NCI-H2107 treated with DMSO at 0.1 percent for 48 hours (cell line): Measurements from ENCODE around the gene EBF3.

Experiments
- DNase-seq: peaks from one replicate; lab custom pipeline; 2025; ENCODE audit not compliant: unreplicated experiment; lab: John Stamatoyannopoulos, UW

EBF3 gene

DNA sequence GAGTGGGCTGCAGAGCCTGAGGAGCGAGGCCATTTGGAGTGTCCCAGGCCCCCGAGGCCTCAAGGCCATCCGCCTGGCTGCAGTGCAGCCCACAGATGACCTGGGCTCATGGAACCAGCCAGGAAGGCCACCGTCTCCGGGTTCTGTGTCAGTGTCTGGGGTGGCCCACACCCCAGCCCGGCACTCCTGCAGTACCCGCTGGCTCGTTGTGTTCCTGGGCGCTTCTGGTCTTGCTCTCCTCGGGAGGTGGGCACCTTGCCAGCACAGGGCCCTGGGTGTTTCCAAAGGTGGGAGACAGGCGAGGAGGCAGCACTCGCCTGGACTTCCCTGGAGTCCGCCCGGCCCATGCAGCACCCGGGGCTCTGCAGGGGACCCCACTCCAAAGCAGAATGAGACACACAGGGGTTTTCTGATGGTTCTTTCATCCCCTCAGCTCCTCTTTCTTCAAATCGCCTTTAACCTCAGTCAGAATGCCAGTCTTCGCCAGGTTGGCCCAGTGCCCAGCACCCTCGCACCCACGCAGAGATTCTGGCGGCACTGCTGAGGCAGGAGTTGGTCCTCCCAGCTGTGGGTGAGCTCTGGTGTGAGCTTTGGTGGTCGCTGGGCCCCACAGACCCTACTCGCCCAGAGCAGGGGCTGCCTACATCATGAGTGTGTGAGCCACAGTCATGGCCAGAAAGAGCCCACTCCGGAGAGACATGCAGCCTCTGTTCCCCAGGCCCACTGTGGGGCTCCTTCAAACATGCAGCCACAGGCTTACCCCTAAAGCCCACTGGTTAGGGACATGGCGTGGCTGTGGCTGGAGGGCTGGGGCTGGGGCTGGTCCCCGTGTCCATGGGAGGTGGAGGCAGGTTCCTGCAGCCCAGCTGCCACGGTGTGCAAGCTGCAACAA, 155.7 kb downstream of the EBF3 start:
- DNase-seq: no peak

DNA sequence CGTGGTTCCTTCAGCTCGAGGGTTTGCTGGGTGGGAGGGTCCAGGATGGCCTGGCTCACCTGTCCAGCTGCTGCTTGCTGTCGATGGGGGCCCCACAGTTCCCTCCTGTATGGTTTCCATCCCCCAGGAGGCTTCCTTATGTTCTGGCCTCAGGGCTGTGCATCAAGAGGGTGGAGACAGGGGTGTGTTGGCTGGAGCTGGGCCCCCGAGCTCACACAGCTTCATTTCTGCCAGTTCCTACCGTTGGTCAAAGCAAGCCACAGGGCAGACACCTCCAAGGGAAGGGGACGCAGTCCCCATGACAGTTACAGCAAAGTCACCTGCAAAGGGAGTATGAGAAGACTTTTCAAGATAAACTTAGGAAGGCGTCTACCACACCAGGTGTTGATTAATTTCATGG, 156.9 kb downstream of the EBF3 start:
- no peak for DNase-seq

DNA sequence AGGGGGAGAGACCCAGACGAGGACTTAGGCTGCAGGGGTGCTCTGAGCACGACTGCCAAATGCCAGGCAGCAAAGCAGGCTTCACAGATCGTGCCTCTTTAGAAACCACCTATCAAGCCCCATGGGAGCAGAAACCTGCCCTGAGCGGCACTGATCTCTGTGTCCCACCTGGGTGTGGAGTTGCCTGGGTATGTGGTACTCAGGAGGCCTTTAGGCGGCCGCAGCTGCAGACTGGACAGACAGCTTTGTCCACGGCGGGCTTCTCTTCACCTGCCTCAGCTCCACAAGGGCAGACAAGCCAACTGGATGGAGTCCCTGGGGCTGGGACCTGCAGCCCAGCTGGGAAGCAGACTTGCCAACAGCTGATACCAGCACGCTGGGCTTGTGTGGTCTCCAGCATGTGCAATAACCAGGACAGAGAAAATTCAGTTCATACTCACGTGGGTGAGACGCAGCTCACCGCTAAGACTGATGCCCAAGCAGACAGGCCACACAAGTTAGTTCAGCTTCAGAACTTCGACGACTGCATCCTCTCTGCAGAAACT, 163.2 kb downstream of the EBF3 start:
- DNase-seq: no peak

DNA sequence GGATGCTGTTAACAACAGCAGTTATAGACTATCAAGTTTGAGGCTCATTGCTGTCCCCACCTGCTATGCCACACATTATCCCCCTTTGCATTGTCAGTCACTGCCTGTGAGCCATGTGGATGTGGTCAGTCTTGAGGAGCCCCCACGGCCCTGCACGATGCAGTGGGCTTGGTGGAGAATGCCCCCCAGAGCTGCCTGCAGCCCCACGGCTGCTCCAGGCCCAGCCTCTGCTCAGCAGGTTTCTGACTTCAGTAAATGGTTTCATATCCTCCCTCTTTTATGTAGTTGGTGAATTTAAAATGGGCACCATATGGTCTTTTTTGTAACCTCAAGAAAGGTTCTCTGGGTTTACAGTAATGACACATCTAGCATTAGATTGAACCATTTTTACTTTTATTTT, 164.1 kb downstream of the EBF3 start:
- no peak for DNase-seq

DNA sequence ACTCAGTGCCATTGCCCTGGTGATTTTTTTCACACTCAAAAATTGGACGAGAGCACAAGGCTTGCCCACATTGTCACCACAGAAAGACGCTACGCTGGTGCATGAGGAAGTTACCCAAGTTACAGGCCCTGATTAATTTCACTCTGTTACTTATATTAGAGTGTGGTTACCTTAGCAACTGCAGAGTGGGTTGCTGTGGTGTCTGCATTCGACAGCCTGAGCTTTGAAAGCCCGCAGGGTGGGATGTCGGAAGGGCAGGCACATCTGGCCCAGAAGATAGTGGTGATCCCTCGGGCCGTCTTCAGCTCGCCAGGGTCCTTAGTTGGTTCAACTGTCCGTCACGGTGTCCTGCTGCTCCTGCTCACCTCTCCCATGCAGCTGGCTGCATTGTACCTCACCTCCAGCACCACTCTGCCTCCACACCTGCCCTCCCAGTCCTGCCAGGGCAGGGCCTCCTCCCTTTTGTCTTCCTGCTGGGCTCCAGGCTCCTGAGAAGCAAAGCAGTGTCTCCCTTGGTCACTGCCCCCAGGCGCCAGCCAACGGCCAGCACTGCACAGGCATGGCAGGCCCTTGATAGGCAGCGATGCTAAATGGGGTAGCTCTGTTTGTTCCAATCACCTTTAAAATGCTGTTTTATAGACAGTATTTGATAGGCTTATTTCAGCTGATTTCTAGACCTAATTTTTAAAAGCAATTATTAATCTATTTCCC, 167.2 kb downstream of the EBF3 start:
- DNase-seq: no peak

DNA sequence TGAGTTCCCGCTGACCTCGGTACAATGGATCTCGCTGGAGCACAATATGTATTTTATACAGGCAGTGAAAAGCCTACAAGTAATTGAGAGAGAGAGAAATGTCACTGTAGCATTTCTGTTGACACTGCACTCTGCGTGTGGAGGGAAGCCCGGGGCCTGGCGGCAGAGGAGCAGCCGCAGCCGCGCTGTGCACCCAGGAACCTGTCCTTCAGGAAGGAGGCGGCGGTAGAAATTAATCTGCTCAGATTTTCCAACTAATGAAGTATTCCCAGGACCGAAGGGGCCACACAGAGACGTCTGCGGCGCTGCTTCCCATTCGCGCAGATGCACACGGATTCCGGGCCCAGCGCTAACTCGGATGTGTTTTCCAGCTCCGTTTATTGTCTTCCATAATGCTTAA, 170.1 kb downstream of the EBF3 start:
- DNase-seq: no peak

DNA sequence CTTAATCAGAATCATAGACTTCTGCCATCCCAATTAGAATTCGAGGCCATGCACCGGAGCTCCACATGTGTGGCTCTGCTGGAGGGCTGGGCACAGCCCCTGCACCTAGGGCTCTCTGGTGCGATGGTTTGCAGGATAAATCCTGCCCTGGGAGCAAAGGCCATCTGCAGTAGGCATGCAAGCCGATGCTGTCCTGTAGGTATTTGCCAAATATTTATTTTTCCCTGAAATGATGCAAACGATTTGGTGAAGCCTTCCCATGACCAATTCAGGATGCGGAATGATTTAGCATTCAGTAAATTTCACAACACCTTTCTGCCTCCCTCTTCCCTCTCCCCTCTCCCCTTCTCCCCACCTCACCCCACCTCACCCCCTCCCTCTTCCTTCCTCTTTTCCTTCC, 170.6 kb downstream of the EBF3 start:
- DNase-seq: no peak

DNA sequence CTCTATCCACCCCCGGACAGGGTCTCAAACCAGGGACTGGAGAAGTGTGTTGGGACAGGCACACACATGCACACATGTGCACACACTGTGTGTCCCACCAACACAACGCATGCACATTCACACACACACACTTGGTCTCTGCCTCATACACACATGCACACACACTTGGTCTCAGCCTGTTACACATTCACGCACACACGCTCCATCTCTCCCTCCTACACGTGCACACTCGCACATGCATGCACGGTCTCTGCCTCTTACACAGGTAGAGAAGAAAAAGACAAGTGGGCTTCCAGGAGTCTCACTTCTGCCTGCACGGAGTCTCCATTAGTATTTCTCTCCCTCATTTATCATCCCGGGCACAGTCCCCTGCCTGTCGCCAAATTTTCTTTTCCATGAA, 171.2 kb downstream of the EBF3 start:
- DNase-seq: no peak

DNA sequence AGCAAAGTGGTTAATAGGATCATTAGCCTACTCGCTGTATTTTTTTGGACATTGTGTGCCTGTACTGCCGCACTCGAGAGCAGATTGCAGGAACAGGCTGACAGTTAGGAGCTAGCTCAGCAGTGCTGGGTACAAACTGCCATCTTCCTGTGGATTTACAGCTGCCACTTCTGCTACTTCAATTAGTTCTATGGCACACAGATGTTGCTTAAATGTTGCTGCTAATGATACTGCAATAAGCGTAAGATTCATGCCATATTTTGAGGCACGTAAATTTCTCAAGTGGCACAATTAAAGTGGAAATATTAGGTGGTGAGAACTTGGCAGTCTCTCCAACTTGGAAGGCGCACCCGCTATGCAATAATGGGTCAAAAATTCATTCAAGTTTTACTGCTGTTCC, 171.9 kb downstream of the EBF3 start:
- DNase-seq: no peak

DNA sequence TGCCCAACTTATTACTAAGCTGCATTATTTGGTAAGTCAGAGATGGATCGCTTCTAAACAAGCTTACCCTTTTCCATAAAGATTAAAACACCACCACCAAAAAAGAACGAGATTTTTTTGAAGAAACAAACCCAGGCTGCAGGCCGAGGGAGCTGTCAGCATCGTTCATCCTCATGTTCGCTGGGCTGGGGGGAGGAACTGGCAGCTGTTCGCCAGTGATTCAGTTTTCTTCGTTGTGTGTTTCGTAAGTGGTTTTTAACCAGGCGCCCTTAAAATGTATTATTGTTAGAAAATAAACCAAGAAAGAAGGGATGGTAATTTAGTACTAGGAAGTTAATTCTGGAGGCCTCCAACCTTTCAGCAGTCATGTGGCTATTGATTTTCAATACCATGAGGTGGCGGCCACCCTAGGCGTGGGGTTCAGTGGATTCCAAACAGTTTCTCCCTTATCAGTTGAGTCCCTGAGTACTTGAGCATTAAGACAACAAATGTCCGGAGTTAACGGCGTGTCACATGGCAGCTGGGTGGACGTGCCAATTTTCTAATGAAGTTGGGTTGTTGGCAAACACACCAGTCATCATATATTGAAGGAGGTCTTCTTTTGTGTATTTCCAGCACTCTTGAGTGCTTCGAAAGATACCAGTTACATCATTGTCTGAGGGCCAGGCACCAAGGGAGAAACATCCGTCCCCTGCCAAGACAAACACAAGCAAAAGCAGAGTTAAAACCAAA, 173.2 kb downstream of the EBF3 start:
- no peak for DNase-seq

DNA sequence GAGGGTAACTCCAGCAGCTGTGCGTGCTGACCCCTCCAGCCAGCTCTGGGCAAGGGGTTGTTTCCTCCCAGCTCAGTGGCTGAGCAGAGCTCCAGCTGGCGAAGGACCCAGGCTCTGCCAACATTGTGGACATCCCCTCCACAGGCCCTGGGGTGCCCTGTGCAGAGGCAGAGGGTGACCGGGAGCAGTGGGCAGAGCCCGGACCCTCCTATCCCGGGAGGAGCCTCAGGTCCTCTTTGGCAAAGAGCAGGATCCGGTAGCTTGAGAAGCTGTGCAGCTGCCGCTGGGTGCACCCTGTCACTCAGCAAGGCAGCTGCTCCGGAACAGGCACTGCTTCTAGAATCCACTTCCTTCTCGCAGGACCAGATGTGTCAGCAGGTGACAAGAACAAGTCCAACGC, 175.9 kb downstream of the EBF3 start:
- DNase-seq: no peak

DNA sequence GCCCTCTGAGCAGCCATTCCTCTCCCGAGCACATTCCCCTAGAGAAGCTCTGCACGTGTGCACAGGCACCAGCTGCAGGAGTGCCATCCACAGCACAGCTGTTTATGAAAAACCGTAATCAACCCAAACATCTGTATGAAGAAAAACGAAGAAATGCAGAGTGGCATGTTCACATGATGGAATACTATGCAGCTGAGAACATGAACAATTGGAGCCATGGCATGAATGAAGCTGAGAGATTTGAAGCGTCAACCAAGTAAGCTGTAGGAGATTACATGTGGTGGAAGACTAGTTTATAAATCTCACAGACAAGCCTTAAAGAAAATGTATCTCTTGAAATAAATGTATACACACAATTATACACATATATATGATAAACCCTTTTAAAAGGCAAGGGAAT, 176.5 kb downstream of the EBF3 start:
- DNase-seq: no peak

DNA sequence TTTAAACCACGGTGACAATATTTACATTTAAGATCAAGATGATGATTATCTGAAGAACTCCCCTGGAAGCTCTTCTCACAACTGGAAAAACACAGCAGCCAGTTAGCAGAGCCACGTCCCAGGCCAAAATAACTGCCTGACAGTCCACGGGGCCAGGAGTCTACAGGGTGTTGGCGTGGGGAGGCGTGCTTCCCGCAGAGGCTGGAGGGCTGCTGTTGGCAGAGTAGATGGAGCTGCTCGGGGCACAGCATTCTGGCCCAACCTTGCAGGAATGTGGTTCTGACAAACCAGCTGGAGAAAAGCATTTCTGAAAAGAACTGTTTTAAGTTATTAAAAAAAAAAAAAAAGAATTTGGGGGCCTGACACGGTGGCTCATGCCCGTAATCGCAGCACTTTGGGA, 177.9 kb downstream of the EBF3 start:
- no peak for DNase-seq

DNA sequence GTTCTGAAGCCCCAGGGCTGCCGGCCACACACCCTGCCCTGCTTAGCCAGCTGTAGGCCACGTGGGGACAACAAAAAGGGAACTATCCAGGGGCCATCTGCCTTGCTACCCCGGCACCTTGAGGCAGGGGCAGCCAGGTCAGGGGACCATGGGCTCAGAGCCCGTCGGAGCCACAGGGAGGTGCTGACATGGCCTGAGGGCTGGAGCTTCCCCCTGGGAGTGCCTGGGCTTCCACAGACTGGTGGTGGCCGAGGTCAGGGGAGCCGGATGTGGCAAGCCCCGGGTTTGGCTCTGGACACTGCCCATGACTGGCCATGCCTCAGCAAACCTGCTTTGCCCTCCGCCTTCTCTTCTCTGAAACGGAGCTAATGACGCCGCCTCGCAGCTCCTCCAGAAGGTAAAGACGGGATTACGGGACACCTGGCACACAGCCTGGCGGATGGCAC, 178.5 kb downstream of the EBF3 start:
- no peak for DNase-seq
